Fibroblast of skin of right quadriceps (primary cell): Measurements from ENCODE around the gene GNG12.
A peak's percentile ranks its signal among the peaks of the same experiment; 100 is the strongest.

Experiments used
- DNase-seq: peaks from one replicate; pipeline ENCODE4 v3.0.0-alpha.2; 2013

GNG12 gene

GRCh38 chr1:67832737-67833601 is at the start of gene GNG12:
TSS of gene GNG12 (minus strand) at chr1:67833467. CDS start at chr1:67707686, 125,781 bp downstream.
- DNase-seq, result peak; percentile 82

- DNase-seq, result no peak
Observed at GRCh38 chr1:67882196-67882958, 49.1 kb upstream of the GNG12 start.

GRCh38 chr1:67880056-67880601 is 46.9 kb upstream of the GNG12 start:
- DNase-seq, result peak; percentile 84

GRCh38 chr1:67879485-67879884 is 46.2 kb upstream of the GNG12 start:
- no peak for DNase-seq

- peak; percentile 79 for DNase-seq
Observed at GRCh38 chr1:67874501-67875111, 41.3 kb upstream of the GNG12 start.

GRCh38 chr1:67869233-67869632 is 36.0 kb upstream of the GNG12 start:
- no peak for DNase-seq

GRCh38 chr1:67863637-67864036 is 30.4 kb upstream of the GNG12 start:
- DNase-seq, result no peak

GRCh38 chr1:67862685-67863084 is 29.4 kb upstream of the GNG12 start:
- DNase-seq, result no peak

- DNase-seq, result no peak
Observed at GRCh38 chr1:67861856-67862516, 28.7 kb upstream of the GNG12 start.

GRCh38 chr1:67860776-67861175 is 27.5 kb upstream of the GNG12 start:
- no peak for DNase-seq

- no peak for DNase-seq
Observed at GRCh38 chr1:67856921-67857320, 23.7 kb upstream of the GNG12 start.

- DNase-seq, result no peak
Observed at GRCh38 chr1:67855961-67856360, 22.7 kb upstream of the GNG12 start.

- DNase-seq, result no peak
Observed at GRCh38 chr1:67855444-67855843, 22.2 kb upstream of the GNG12 start.

GRCh38 chr1:67853704-67854103 is 20.4 kb upstream of the GNG12 start:
- DNase-seq, result peak; percentile 88

- DNase-seq, result no peak
Observed at GRCh38 chr1:67851800-67852199, 18.5 kb upstream of the GNG12 start.

GRCh38 chr1:67850611-67851075 is 17.4 kb upstream of the GNG12 start:
- DNase-seq, result peak; percentile 88

- DNase-seq, result peak; percentile 58
Observed at GRCh38 chr1:67850151-67850551, 16.9 kb upstream of the GNG12 start.

GRCh38 chr1:67847466-67847865 is 14.2 kb upstream of the GNG12 start:
- no peak for DNase-seq

- no peak for DNase-seq
Observed at GRCh38 chr1:67846538-67846937, 13.3 kb upstream of the GNG12 start.

GRCh38 chr1:67844988-67845387 is 11.7 kb upstream of the GNG12 start:
- DNase-seq, result no peak

- no peak for DNase-seq
Observed at GRCh38 chr1:67843746-67844145, 10.5 kb upstream of the GNG12 start.

GRCh38 chr1:67843331-67843730 is 10.1 kb upstream of the GNG12 start:
- DNase-seq, result peak; percentile 83

- DNase-seq, result peak; percentile 94
Observed at GRCh38 chr1:67840449-67840848, 7.2 kb upstream of the GNG12 start.
